Thymus (tissue), 11 donors: ENCODE measurements around the gene MXRA8. TPM values are rescaled to one million over a fixed set of nuclear protein-coding genes. Genes with fewer than 3 reads are reported as not detected.
"Not testable (repeated sequence)": the region's sequence is repeated elsewhere in the genome, so short reads cannot be mapped to it uniquely, and the experiment has no call there.

ENCODE experiments used
- DNase-seq, 9 donors: peaks; one replicate each; pipeline ENCODE4 v3.0.0-alpha.2; 2013; ENCODE audit warnings: low spot score in 9 of 9, low read depth in 6 of 9, missing footprints in 1 of 9
- H3K27ac ChIP-seq, 2 donors: one replicate each; pipeline ENCODE4 v1.5.1; 2013; ENCODE audit warnings: control low read depth in 1 of 2, low read depth in 1 of 2, low read length in 1 of 2, mild to moderate bottlenecking in 1 of 2, moderate library complexity in 1 of 2
- H3K27me3 ChIP-seq, 2 donors: one replicate each; pipeline ENCODE4 v1.5.1; 2013; ENCODE audit warnings: low read length in 1 of 2; ENCODE audit not compliant: control insufficient read depth in 2 of 2, insufficient read depth in 1 of 2
- H3K36me3 ChIP-seq, 2 donors: one replicate each; pipeline ENCODE4 v1.5.1; 2013; ENCODE audit warnings: low read length in 1 of 2, mild to moderate bottlenecking in 1 of 2, moderate library complexity in 1 of 2; ENCODE audit not compliant: control insufficient read depth in 2 of 2, insufficient read depth in 2 of 2
- H3K4me1 ChIP-seq, 2 donors: one replicate each; pipeline ENCODE4 v1.5.1; 2013; ENCODE audit warnings: low read length in 2 of 2; ENCODE audit not compliant: control insufficient read depth in 2 of 2, insufficient read depth in 2 of 2
- H3K4me3 ChIP-seq, 2 donors: one replicate each; pipeline ENCODE4 v1.5.1; 2013; ENCODE audit warnings: low read length in 2 of 2, control low read depth in 1 of 2, mild to moderate bottlenecking in 1 of 2
- H3K9me3 ChIP-seq, 2 donors: one replicate each; pipeline ENCODE4 v1.5.1; 2013; ENCODE audit warnings: low read length in 1 of 2, mild to moderate bottlenecking in 1 of 2; ENCODE audit not compliant: control insufficient read depth in 2 of 2, insufficient read depth in 1 of 2
- WGBS: extraction: QIAGEN DNeasy Blood & Tissue Kit; methylation state at CpG from one replicate; pipeline ENCODE4 v1.1.7; 2013; 5-methylcytosine and 5-hydroxymethylcytosine counted together
- polyA plus RNA-seq: library from polyadenylated mRNA; stranded (reverse); fragments of 200-250 nt; gene quantifications from one replicate; pipeline ENCODE4 v1.2.3, GENCODE V29; 2013
- total RNA-seq: library from RNA; stranded (reverse); fragments of 120-200 nt; gene quantifications from one replicate; pipeline ENCODE4 v1.2.4, GENCODE V29; 2013
- donor health status: healthy.

The MXRA8 gene
- total and polyA plus RNA-seq, 2 donors, result 2.7 to 9.6 TPM

GRCh38 chr1:1385339-1385738 is 27.0 kb upstream of the MXRA8 start:
- not testable (repeated sequence) for H3K4me1 ChIP-seq, H3K27me3 ChIP-seq, H3K9me3 ChIP-seq, H3K4me3 ChIP-seq, DNase-seq, H3K27ac ChIP-seq
- H3K36me3 ChIP-seq, result peaks cover 56 to 58% of the 10 kb centered on the region in 2 donors
- 97% methylated on average over 29 of the region's 29 CpGs for WGBS

GRCh38 chr1:1381294-1381693 is 22.9 kb upstream of the MXRA8 start:
- Histone ChIP-seq H3K27ac (no peak overlapping the region), H3K27me3 (no peaks in the 10 kb centered on the region), H3K9me3 (no peaks in the 10 kb centered on the region), H3K4me3 (no peak overlapping the region), H3K4me1 (no peaks in the 10 kb centered on the region), H3K36me3 (peaks cover 17 to 21% of the 10 kb centered on the region in 2 donors)
- 84% methylated on average over 8 of the region's 8 CpGs for WGBS
- no peak for DNase-seq

GRCh38 chr1:1380860-1381259 is 22.5 kb upstream of the MXRA8 start:
- peaks cover 2 to 3% of the 10 kb centered on the region in 2 donors for H3K4me1 ChIP-seq
- no peak for DNase-seq
- H3K36me3 ChIP-seq, result peaks cover 13 to 16% of the 10 kb centered on the region in 2 donors
- H3K9me3 ChIP-seq, result no peaks in the 10 kb centered on the region
- no peak overlapping the region for H3K4me3 ChIP-seq
- no peaks in the 10 kb centered on the region for H3K27me3 ChIP-seq
- H3K27ac ChIP-seq, result no peak overlapping the region
- WGBS, result 99% methylated on average over 16 of the region's 16 CpGs

- WGBS, result 97% methylated on average over 16 of the region's 16 CpGs
- Histone ChIP-seq H3K9me3 (no peaks in the 10 kb centered on the region), H3K36me3 (peaks cover 18 to 21% of the 10 kb centered on the region in 2 donors), H3K27me3 (no peaks in the 10 kb centered on the region), H3K4me3 (no peak overlapping the region), H3K27ac (no peak overlapping the region), H3K4me1 (peaks cover 13 to 22% of the 10 kb centered on the region in 2 donors)
- DNase-seq, result no peak
Observed at GRCh38 chr1:1377540-1378205, 19.3 kb upstream of the MXRA8 start.

- no peak for DNase-seq
- Histone ChIP-seq H3K27me3 (no peaks in the 10 kb centered on the region), H3K4me3 (no peak overlapping the region), H3K36me3 (peaks cover 21 to 23% of the 10 kb centered on the region in 2 donors), H3K27ac (no peak overlapping the region), H3K9me3 (peaks cover 0 to 2% of the 10 kb centered on the region in 2 donors), H3K4me1 (peaks cover 21 to 31% of the 10 kb centered on the region in 2 donors)
- 97% methylated on average over 10 of the region's 10 CpGs for WGBS
Observed at GRCh38 chr1:1376551-1377226, 18.3 kb upstream of the MXRA8 start.

GRCh38 chr1:1374929-1375662 is 16.7 kb upstream of the MXRA8 start, which contains the start of gene AURKAIP1:
AURKAIP1 (minus strand) TSS chr1:1375207; CDS start chr1:1374756, 451 bp downstream.
- under 1% methylated on average over 85 of the region's 85 CpGs for WGBS
- Histone ChIP-seq H3K36me3 (peaks cover 14 to 17% of the 10 kb centered on the region in 2 donors), H3K9me3 (peaks cover 0 to 8% of the 10 kb centered on the region in 2 donors), H3K27me3 (no peaks in the 10 kb centered on the region), H3K4me3 (peak within 1 kb of the TSS; percentile 87 to 96), H3K27ac (peak within 1 kb of the TSS; percentile 72 to 90), H3K4me1 (peaks cover 29 to 41% of the 10 kb centered on the region in 2 donors)
- DNase-seq, result peak; percentile 97 to 100 (median 99)

GRCh38 chr1:1374589-1374928 is 16.2 kb upstream of the MXRA8 start:
- peak overlapping the region; percentile 87 to 96 for H3K4me3 ChIP-seq
- H3K4me1 ChIP-seq, result peaks cover 29 to 41% of the 10 kb centered on the region in 2 donors
- peak overlapping the region; percentile 72 to 90 for H3K27ac ChIP-seq
- peaks cover 13 to 17% of the 10 kb centered on the region in 2 donors for H3K36me3 ChIP-seq
- no peaks in the 10 kb centered on the region for H3K27me3 ChIP-seq
- 1% methylated on average over 24 of the region's 24 CpGs for WGBS
- peak in 1 of 9 donors; percentile 19 for DNase-seq
- H3K9me3 ChIP-seq, result peaks cover 0 to 8% of the 10 kb centered on the region in 2 donors

- 67% methylated on average over 52 of the region's 52 CpGs for WGBS
- no peak for DNase-seq
- Histone ChIP-seq H3K36me3 (peaks cover 13 to 17% of the 10 kb centered on the region in 2 donors), H3K27ac (peak overlapping the region in 1 of 2 donors; percentile 72), H3K4me1 (peaks cover 29 to 41% of the 10 kb centered on the region in 2 donors), H3K4me3 (peak overlapping the region; percentile 87 to 96), H3K27me3 (no peaks in the 10 kb centered on the region), H3K9me3 (peaks cover 0 to 8% of the 10 kb centered on the region in 2 donors)
Observed at GRCh38 chr1:1373815-1374588, 15.6 kb upstream of the MXRA8 start.
